Coronary artery (tissue), 2 donors: ENCODE results near the gene AGT.
"Not testable (repeated sequence)": the region's sequence is repeated elsewhere in the genome, so short reads cannot be mapped to it uniquely, and the experiment has no call there.

Source experiments
- DNase-seq: peaks from one replicate; pipeline ENCODE4 v3.0.0-alpha.2; 2017; ENCODE audit warnings: low spot score
- H3K27ac ChIP-seq, 2 donors: fragments of 200-600 bp; sonication (generic); one replicate each; pipeline ENCODE4 v1.5.1; 2016 to 2019
- H3K4me3 ChIP-seq: fragments of 200-600 bp; sonication (generic); 2 replicates; pipeline ENCODE4 v1.5.1; 2016; ENCODE audit warnings: mild to moderate bottlenecking, moderate library complexity
- TF ChIP-seq, protein P1 (sequence below): fragments of 200-600 bp; sonication (generic); IDR thresholded peaks from one replicate; pipeline ENCODE4 v1.5.1; 2019; ENCODE audit warnings: antibody characterized with exemption

AGT gene

DNA sequence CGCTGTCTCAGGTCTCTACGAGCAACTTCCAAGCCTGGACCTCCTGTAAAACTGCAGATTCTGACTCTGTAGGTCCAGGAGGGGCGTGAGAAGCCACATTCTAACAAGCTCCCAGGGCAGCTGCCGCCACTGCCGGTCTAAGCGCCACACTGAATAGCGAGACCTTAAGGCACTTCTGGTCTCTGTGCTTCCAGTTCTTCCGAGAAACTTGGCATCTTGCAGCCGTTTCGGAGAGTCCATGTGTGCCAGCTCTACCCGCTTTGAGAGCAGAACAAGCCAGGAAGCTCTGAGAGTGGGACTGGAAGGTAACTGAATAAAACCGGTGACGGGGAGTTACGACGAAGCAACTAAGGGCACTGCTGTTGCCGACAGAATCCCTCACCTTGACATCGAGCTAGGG, 12.5 kb downstream of the AGT start:
- H3K4me3 ChIP-seq: no peak overlapping the region
- no peak for DNase-seq
- H3K27ac ChIP-seq: no peak overlapping the region
- TF ChIP-seq, protein P1, sequence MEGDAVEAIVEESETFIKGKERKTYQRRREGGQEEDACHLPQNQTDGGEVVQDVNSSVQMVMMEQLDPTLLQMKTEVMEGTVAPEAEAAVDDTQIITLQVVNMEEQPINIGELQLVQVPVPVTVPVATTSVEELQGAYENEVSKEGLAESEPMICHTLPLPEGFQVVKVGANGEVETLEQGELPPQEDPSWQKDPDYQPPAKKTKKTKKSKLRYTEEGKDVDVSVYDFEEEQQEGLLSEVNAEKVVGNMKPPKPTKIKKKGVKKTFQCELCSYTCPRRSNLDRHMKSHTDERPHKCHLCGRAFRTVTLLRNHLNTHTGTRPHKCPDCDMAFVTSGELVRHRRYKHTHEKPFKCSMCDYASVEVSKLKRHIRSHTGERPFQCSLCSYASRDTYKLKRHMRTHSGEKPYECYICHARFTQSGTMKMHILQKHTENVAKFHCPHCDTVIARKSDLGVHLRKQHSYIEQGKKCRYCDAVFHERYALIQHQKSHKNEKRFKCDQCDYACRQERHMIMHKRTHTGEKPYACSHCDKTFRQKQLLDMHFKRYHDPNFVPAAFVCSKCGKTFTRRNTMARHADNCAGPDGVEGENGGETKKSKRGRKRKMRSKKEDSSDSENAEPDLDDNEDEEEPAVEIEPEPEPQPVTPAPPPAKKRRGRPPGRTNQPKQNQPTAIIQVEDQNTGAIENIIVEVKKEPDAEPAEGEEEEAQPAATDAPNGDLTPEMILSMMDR: no peak

DNA sequence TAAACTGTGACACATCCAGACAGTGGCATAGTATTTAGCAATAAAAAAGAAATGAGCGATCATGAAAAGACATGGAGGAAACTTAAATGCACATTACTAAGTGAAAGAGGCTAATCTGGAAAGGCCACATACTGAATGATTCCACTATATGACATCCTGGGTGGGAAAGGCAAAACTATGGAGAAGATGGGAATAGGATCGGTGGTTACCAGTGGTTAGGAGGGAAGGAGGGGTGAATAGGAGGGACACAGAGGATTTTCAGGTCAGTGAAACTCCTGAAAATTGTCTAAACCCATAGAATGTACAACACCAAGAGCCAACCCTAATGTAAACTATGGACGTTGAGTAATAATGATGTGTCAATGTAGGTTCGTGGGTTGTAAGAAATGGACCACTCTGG, 13.8 kb downstream of the AGT start:
- H3K4me3 ChIP-seq: no peak overlapping the region
- TF ChIP-seq, protein P1: no peak
- no peak for DNase-seq
- no peak overlapping the region for H3K27ac ChIP-seq

DNA sequence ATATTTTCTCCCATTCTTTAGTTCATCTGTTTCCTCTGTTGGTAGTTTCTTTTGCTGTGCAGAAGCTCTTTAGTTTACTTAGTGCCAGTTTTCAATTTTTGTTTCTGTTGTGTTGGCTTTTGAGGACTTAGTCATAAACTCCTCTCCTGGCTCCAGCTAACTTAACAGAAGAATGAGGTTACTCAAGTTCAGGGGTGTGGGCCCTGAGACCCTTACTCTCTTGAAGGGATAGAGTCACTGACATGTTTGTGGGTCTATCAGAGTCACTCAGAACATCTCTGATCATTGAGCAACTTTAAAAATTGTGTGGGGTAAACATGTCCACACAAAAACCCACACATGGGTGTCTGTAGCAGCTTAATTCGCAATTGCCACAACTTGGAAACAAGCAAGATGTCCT, 14.2 kb downstream of the AGT start:
- TF ChIP-seq, protein P1: no peak
- no peak for DNase-seq
- Histone ChIP-seq H3K27ac (no peak overlapping the region), H3K4me3 (no peak overlapping the region)

DNA sequence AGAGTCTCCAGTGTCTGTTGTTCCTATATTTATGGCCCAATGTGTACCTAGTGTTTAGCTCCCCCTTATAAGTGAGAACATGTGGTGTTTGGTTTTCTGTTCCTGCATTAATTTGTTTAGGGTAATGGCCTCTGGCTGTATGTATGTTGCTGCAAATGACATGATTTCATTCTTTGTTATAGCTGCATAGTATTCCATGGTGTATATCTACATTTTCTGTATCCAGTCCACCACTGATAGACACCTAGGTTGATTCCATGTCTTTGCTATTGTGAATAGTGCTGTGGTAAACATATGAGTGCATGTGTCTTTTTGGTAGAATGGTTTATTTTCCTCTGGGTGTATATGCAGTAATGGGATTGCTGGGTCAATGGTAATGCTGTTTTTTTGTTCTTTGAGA, 15.0 kb downstream of the AGT start:
- H3K4me3 ChIP-seq, H3K27ac ChIP-seq, DNase-seq: not testable (repeated sequence)

DNA sequence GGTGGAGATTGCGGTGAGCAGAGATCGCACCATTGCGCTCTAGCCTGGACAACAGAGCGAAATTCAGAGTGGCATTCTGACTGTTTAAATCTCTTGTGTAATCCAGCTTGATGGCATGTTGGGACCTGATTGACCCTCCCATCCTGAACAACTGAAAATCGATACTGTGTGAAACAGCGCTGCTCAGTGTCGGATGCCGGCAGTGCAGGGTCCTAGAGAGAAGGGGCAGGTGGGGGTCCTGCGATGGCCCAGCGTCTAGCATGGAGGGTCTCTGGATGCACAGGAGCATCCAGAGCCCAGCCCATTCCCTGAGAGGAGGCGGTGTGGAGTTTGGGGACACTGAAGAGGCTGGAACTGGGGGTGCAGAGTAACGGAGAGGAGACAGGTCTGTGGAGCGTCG, 15.8 kb downstream of the AGT start:
- TF ChIP-seq, protein P1: no peak
- no peak for DNase-seq
- H3K4me3 ChIP-seq: no peak overlapping the region
- H3K27ac ChIP-seq: no peak overlapping the region

DNA sequence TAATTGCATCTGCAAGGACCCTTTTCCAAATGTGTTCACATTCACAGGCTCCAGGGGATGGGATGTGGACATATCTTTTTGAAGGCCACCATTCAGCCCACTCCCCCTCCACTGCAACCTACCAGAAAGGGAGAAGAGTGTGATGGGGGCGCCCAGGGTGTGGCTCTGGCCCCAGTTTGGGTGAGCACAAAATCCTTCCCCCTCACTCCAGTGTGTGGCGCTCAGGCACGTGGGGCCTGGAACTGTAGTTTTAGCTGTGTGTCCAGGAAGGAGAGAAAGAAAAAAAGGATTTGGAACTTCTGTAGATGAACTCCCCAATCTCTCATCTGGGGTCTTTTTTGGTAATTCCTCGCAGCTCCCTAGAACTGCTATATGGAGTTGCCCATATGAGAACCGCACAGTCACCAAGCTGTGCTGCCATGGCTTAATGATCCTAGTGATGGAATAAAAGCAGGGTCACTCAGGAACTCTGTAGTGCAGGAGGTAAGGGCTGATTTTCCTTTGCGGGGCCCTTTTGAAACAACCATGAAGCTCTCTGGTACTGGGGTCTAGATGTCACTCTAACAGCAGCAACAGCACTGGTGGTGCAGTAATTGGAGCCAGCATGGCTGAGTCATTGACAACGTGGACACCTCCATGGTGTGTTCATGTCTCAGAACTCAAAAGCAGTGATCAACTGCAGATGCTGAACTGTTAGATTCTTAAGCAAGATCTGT, 17.0 kb downstream of the AGT start:
- DNase-seq: no peak
- no peak overlapping the region for H3K4me3 ChIP-seq
- H3K27ac ChIP-seq: no peak overlapping the region
- TF ChIP-seq, protein P1: no peak

DNA sequence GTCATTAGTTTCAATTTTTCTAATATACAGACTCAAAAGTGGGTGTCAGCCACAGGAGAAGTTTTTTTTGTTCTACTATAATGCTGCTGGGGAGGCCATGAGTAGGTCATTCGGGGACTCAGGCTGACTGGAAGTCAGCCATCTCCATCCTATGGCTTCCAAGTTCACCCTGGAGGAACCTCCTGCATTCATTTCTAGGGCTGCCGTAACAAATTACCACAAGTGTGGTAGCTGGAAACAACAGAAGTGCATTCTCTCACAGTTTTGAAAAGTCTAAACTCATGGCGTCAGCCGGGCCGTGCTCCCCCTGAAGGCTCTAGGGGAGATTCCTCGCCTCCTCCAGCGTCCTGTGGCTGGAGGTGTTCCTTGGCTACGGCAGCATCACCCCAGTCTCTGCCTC, 17.7 kb downstream of the AGT start:
- no peak overlapping the region for H3K4me3 ChIP-seq
- TF ChIP-seq, protein P1: no peak
- H3K27ac ChIP-seq: no peak overlapping the region
- DNase-seq: no peak
